GM04503 (cell line): ENCODE results near the gene MAB21L3.
"Not testable (repeated sequence)": the region's sequence is repeated elsewhere in the genome, so short reads cannot be mapped to it uniquely, and the experiment has no call there.

Experiments used
- DNase-seq: peaks from one replicate; pipeline ENCODE4 v3.0.0-alpha.2; 2012; ENCODE audit warnings: low read depth

MAB21L3 gene

GRCh38 chr1:116138277-116138792, 27.1 kb downstream of the MAB21L3 start:
- no peak for DNase-seq

- no peak for DNase-seq
Measured at GRCh38 chr1:116139592-116140134, 28.5 kb downstream of the MAB21L3 start.

- no peak for DNase-seq
Measured at GRCh38 chr1:116144151-116144550, 33.0 kb downstream of the MAB21L3 start.

GRCh38 chr1:116146447-116147113, 35.4 kb downstream of the MAB21L3 start:
- not testable (repeated sequence) for DNase-seq

- DNase-seq: no peak
Measured at GRCh38 chr1:116147114-116147510, 35.9 kb downstream of the MAB21L3 start.

GRCh38 chr1:116147972-116148371, 36.8 kb downstream of the MAB21L3 start:
- DNase-seq: no peak

- DNase-seq: no peak
Measured at GRCh38 chr1:116148967-116149366, 37.8 kb downstream of the MAB21L3 start.

GRCh38 chr1:116150368-116150767, 39.2 kb downstream of the MAB21L3 start:
- no peak for DNase-seq

- DNase-seq: no peak
Measured at GRCh38 chr1:116151739-116152576, 40.8 kb downstream of the MAB21L3 start.

GRCh38 chr1:116152577-116152943, 41.4 kb downstream of the MAB21L3 start:
- DNase-seq: no peak

- no peak for DNase-seq
Measured at GRCh38 chr1:116152950-116153691, 41.9 kb downstream of the MAB21L3 start.

GRCh38 chr1:116153692-116154031, 42.5 kb downstream of the MAB21L3 start:
- no peak for DNase-seq

- DNase-seq: no peak
Measured at GRCh38 chr1:116154536-116154935, 43.3 kb downstream of the MAB21L3 start.

- DNase-seq: no peak
Measured at GRCh38 chr1:116157096-116157495, 45.9 kb downstream of the MAB21L3 start.

- no peak for DNase-seq
Measured at GRCh38 chr1:116159177-116159576, 48.0 kb downstream of the MAB21L3 start.

- no peak for DNase-seq
Measured at GRCh38 chr1:116159611-116160010, 48.4 kb downstream of the MAB21L3 start.

GRCh38 chr1:116161390-116161789, 50.2 kb downstream of the MAB21L3 start:
- no peak for DNase-seq

GRCh38 chr1:116161877-116162390, 50.7 kb downstream of the MAB21L3 start:
- DNase-seq: no peak

GRCh38 chr1:116163533-116163932, 52.3 kb downstream of the MAB21L3 start:
- DNase-seq: no peak

- DNase-seq: no peak
Measured at GRCh38 chr1:116164150-116164549, 53.0 kb downstream of the MAB21L3 start.

GRCh38 chr1:116164604-116165368, 53.6 kb downstream of the MAB21L3 start:
- DNase-seq: no peak
